H1 (cell line): ENCODE measurements around the gene GPRC5D. TPM values are rescaled to one million over a fixed set of nuclear protein-coding genes. Genes with fewer than 3 reads are reported as not detected.
A peak's percentile ranks its signal among the peaks of the same experiment; 100 is the strongest.

Experiments used
- ASH2L ChIP-seq: fragments of 200-600, 300-600 bp; sonication (generic); IDR thresholded peaks from one replicate; pipeline ENCODE4 v1.7.1; 2017; ENCODE audit warnings: low read length
- BCL11A ChIP-seq, 2 experiments: IDR thresholded peaks; one replicate each; pipeline ENCODE4 v1.6.1; 2011; ENCODE audit warnings: low read depth in 2 of 2, low read length in 2 of 2, mild to moderate bottlenecking in 2 of 2
- EZH2 ChIP-seq: fragments of 200-600 bp; sonication (generic); IDR thresholded peaks from 2 replicates; pipeline ENCODE4 v1.7.1; 2012; ENCODE audit warnings: low read depth, mild to moderate bottlenecking, moderate library complexity, low read length, inconsistent platforms; ENCODE audit not compliant: severe bottlenecking
- JUND ChIP-seq: IDR thresholded peaks from 2 replicates; pipeline ENCODE4 v1.6.1; 2011; ENCODE audit warnings: mild to moderate bottlenecking, improper control_type of control experiment, low read length
- KDM1A ChIP-seq: fragments of 200-600, 300-600 bp; sonication (generic); IDR thresholded peaks from 2 replicates; pipeline ENCODE4 v1.7.1; 2016; ENCODE audit warnings: mild to moderate bottlenecking, low read length, borderline replicate concordance
- KDM5A ChIP-seq: fragments of 200-600 bp; IDR thresholded peaks from 2 replicates; pipeline ENCODE4 v1.7.1; 2012; ENCODE audit warnings: mild to moderate bottlenecking, low read length, inconsistent platforms, mixed read lengths
- MAFK ChIP-seq: IDR thresholded peaks from 2 replicates; pipeline ENCODE4 v1.6.1; 2012; ENCODE audit warnings: low read depth, mild to moderate bottlenecking, improper control_type of control experiment, low read length
- NANOG ChIP-seq: IDR thresholded peaks from 2 replicates; pipeline ENCODE4 v1.6.1; 2011; ENCODE audit warnings: low read length, low read depth, mild to moderate bottlenecking, inconsistent platforms; ENCODE audit not compliant: insufficient read depth, poor library complexity, severe bottlenecking
- PHF8 ChIP-seq: fragments of 200-600 bp; sonication (generic); conservative IDR thresholded peaks from 2 replicates; pipeline ENCODE4 v1.7.1; 2012; ENCODE audit warnings: low read depth, mild to moderate bottlenecking, inconsistent platforms, low read length, moderate library complexity
- POLR2A ChIP-seq, 2 experiments: IDR thresholded peaks; 1 replicate in 1 of 2; 2 replicates in 1 of 2; pipeline ENCODE4 v1.6.1; 2011; ENCODE audit warnings: low read depth in 2 of 2, low read length in 2 of 2, mild to moderate bottlenecking in 2 of 2; ENCODE audit errors: control extremely low read depth in 1 of 2
- RAD21 ChIP-seq, 2 experiments: IDR thresholded peaks in 1 of 2; conservative IDR thresholded peaks in 1 of 2; 2 replicates each; pipeline ENCODE4 v1.6.1; 2011; ENCODE audit warnings: low read depth in 2 of 2, low read length in 2 of 2, improper control_type of control experiment in 1 of 2, inconsistent platforms in 1 of 2, mild to moderate bottlenecking in 1 of 2, moderate library complexity in 1 of 2
- RBBP5 ChIP-seq: IDR thresholded peaks from 2 replicates; pipeline ENCODE4 v1.7.1; 2012; ENCODE audit warnings: low read depth, mild to moderate bottlenecking, inconsistent platforms, low read length, moderate library complexity, borderline replicate concordance
- RNF2 ChIP-seq: fragments of 200-900, 300-1000 bp; sonication (generic); IDR thresholded peaks from 2 replicates; pipeline ENCODE4 v1.7.1; 2016; ENCODE audit warnings: borderline replicate concordance, low read depth, mild to moderate bottlenecking, antibody characterized with exemption, low read length; ENCODE audit not compliant: poor library complexity, severe bottlenecking; ENCODE audit errors: missing control alignments
- SAP30 ChIP-seq: fragments of 300-600 bp; sonication (generic); IDR thresholded peaks from 2 replicates; pipeline ENCODE4 v1.7.1; 2012; ENCODE audit warnings: low read length, moderate library complexity, mild to moderate bottlenecking, inconsistent platforms; ENCODE audit not compliant: insufficient read depth, insufficient replicate concordance
- SP2 ChIP-seq: IDR thresholded peaks from 2 replicates; pipeline ENCODE4 v1.6.1; 2012; ENCODE audit warnings: mild to moderate bottlenecking, low read length, inconsistent platforms
- SRF ChIP-seq: IDR thresholded peaks from 2 replicates; pipeline ENCODE4 v1.6.1; 2011; ENCODE audit warnings: mild to moderate bottlenecking, low read depth, low read length, moderate library complexity
- TAF1 ChIP-seq: IDR thresholded peaks from 2 replicates; pipeline ENCODE4 v1.6.1; 2011; ENCODE audit warnings: mild to moderate bottlenecking, low read depth, low read length
- TBP ChIP-seq: IDR thresholded peaks from 2 replicates; pipeline ENCODE4 v1.6.1; 2011; ENCODE audit warnings: low read depth, low read length, improper control_type of control experiment
- ZNF274 ChIP-seq: IDR thresholded peaks from 2 replicates; pipeline ENCODE4 v1.7.0; 2012; ENCODE audit warnings: low read length, borderline replicate concordance; ENCODE audit errors: extremely low read depth
- polyA plus RNA-seq, 7 experiments: library from polyadenylated mRNA; depleted of rRNA in 3 of 7; stranded (reverse) in 5 of 7; unstranded in 2 of 7; fragments of >200 nt in 5 of 7; fragments of 200-250 nt in 2 of 7; gene quantifications; 1 replicate in 5 of 7; 2 replicates in 1 of 7; 4 replicates in 1 of 7; pipeline versions ENCODE4 v1.2.1 to v1.2.3, GENCODE V29; 2011 to 2013; ENCODE audit warnings: missing spikeins in 2 of 7, mixed read lengths in 2 of 7
- total RNA-seq: library from RNA; stranded (reverse); fragmentation: NEBNext Ultra II Directional; extraction: Animal tissue kit (Norgen Biotek cat#: 25700); gene quantifications from 2 replicates; pipeline ENCODE4 v1.2.1, GENCODE V29; 2021
- TF ChIP-seq, protein P1 (sequence below): IDR thresholded peaks from 2 replicates; pipeline ENCODE4 v1.6.1; 2012; ENCODE audit warnings: inconsistent platforms

GPRC5D gene
- total and polyA plus RNA-seq, 2 of the 8 experiments (the other 6 are each of a cell fraction or from before 2014, with no cell fraction given), result 0.45 TPM; not detected in 1

DNA sequence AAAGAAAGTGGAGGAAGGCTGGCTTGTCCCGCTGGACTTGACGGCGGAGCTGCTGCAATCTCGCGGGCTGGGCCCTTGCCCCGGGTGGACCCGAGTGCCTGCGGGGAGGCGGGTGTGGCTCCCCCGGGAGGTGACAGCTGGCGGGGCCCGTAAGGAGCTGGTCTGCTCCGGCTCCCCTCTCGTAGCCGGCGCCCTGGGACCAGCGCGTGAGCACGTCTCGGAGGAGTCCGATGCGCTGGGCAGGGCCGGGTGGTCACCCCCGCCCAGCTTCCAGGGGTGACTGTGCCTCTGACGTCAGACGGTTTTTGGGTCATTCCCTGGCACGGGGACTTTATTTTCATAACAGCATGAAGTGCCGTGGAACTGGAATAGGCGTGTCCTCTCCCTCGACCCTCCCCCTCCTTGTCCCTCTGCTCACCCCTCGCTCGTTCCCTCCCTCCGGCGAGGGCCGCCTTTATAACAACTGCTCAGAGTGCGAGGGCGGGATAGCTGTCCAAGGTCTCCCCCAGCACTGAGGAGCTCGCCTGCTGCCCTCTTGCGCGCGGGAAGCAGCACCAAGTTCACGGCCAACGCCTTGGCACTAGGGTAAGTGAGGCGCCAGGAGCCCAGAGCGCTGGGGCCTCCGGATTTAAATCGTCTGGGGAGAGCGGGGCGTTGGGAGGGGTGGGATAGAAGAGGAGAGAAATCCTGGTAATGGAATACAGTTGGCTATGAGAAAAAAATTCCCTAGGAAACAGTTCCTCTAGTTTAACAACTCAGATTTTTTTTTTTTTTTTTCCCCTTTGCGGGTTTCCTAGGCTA is 60.7 kb downstream of the GPRC5D start, which contains the start of gene GPRC5A (continued):
- TF ChIP-seq, protein P1, sequence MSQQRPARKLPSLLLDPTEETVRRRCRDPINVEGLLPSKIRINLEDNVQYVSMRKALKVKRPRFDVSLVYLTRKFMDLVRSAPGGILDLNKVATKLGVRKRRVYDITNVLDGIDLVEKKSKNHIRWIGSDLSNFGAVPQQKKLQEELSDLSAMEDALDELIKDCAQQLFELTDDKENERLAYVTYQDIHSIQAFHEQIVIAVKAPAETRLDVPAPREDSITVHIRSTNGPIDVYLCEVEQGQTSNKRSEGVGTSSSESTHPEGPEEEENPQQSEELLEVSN, result peak; percentile 60; the same call in 1 of the 2 replicates
- TF ChIP-seq ZNF274 (no peak), KDM5A (no peak), RBBP5 (0 out of 2 replicates have a peak, but pooled peaks have one; percentile 33), SRF (no peak), PHF8 (peak; percentile 52), TAF1 (no peak), TBP (peak; percentile 10; the same call in 1 of the 2 replicates), EZH2 (peak; percentile 28), JUND (no peak), KDM1A (no peak), MAFK (no peak), SAP30 (peak; percentile 21), RNF2 (no peak), NANOG (no peak), BCL11A (IDR thresholded peaks at IDR 0.05; ENCODE audit: low read depth in 2 of 2, low read length in 2 of 2) (no peak), POLR2A (IDR thresholded peaks at IDR 0.05; ENCODE audit: control extremely low read depth in 1 of 2, low read depth in 2 of 2, low read length in 2 of 2) (no peak), ASH2L (peak; percentile 74), SP2 (no peak), RAD21 (IDR thresholded peaks at IDR 0.05 in 1 of 2, conservative IDR thresholded peaks at IDR 0.05 in 1 of 2; ENCODE audit: low read depth in 2 of 2, low read length in 2 of 2) (no peak; a peak in 1 of 4 replicates)
- TF ChIP-seq, all 59 proteins: peak for 11
